Measurements from ENCODE around the gene GCSH.

DNA sequence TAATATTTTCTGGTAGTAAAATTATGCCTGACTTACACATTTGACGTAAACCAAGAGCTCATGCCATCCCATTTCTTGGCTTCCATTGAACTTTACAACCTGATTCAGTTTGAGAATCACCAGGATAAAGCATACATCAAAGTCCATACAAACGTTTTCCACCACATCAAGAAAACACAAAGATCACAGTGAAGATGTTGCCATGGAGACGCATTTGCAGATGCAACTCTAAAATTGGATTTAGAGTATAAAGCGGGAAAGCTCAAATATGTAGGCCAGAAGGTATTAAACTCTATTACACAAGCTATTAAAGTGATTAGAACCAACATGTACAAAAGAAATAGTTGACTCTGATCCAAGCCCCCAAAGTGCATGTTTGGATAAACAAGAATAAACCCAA, 29.5 kb downstream of the GCSH start:
- TF ChIP-seq, protein P1, sequence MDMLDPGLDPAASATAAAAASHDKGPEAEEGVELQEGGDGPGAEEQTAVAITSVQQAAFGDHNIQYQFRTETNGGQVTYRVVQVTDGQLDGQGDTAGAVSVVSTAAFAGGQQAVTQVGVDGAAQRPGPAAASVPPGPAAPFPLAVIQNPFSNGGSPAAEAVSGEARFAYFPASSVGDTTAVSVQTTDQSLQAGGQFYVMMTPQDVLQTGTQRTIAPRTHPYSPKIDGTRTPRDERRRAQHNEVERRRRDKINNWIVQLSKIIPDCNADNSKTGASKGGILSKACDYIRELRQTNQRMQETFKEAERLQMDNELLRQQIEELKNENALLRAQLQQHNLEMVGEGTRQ (IDR thresholded peaks at IDR 0.05; ENCODE audit: borderline replicate concordance, low read depth, low read length), result no peak
- TF ChIP-seq TCF12 (IDR thresholded peaks at IDR 0.05) (no peak), TAF1 (IDR thresholded peaks at IDR 0.05; ENCODE audit: borderline replicate concordance, low read depth, low read length) (no peak), EZH2phosphoT487 (IDR thresholded peaks at IDR 0.05; ENCODE audit: borderline replicate concordance, low read depth) (no peak), RXRA (IDR thresholded peaks at IDR 0.05; ENCODE audit: borderline replicate concordance, low read depth) (no peak), YY1 (IDR thresholded peaks at IDR 0.05; ENCODE audit: low read depth) (no peak), SIN3A (IDR thresholded peaks at IDR 0.05; ENCODE audit: borderline replicate concordance, low read depth, low read length) (no peak)
- TF ChIP-seq, protein P2, sequence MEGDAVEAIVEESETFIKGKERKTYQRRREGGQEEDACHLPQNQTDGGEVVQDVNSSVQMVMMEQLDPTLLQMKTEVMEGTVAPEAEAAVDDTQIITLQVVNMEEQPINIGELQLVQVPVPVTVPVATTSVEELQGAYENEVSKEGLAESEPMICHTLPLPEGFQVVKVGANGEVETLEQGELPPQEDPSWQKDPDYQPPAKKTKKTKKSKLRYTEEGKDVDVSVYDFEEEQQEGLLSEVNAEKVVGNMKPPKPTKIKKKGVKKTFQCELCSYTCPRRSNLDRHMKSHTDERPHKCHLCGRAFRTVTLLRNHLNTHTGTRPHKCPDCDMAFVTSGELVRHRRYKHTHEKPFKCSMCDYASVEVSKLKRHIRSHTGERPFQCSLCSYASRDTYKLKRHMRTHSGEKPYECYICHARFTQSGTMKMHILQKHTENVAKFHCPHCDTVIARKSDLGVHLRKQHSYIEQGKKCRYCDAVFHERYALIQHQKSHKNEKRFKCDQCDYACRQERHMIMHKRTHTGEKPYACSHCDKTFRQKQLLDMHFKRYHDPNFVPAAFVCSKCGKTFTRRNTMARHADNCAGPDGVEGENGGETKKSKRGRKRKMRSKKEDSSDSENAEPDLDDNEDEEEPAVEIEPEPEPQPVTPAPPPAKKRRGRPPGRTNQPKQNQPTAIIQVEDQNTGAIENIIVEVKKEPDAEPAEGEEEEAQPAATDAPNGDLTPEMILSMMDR (IDR thresholded peaks at IDR 0.05), result no peak
- TF ChIP-seq, protein P3, sequence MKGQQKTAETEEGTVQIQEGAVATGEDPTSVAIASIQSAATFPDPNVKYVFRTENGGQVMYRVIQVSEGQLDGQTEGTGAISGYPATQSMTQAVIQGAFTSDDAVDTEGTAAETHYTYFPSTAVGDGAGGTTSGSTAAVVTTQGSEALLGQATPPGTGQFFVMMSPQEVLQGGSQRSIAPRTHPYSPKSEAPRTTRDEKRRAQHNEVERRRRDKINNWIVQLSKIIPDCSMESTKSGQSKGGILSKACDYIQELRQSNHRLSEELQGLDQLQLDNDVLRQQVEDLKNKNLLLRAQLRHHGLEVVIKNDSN (IDR thresholded peaks at IDR 0.05; ENCODE audit: borderline replicate concordance, low read depth), result no peak
- TF ChIP-seq, protein P4, sequence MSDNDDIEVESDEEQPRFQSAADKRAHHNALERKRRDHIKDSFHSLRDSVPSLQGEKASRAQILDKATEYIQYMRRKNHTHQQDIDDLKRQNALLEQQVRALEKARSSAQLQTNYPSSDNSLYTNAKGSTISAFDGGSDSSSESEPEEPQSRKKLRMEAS (IDR thresholded peaks at IDR 0.05; ENCODE audit: low read depth), result no peak

Measured in SK-N-SH (cell line).